T-helper 1 cell (primary cell): ENCODE measurements around the gene PRKCSH.
"Not testable (repeated sequence)": the region's sequence is repeated elsewhere in the genome, so short reads cannot be mapped to it uniquely, and the experiment has no call there.

Experiments
- DNase-seq, 5 donors: peaks; one replicate each; pipeline ENCODE4 v3.0.0-alpha.2; 2012 to 2020
- total RNA-seq, 4 donors: gene quantifications; one replicate each; lab custom pipeline; 2026; lab: John Stamatoyannopoulos, UW

PRKCSH gene, protein sequence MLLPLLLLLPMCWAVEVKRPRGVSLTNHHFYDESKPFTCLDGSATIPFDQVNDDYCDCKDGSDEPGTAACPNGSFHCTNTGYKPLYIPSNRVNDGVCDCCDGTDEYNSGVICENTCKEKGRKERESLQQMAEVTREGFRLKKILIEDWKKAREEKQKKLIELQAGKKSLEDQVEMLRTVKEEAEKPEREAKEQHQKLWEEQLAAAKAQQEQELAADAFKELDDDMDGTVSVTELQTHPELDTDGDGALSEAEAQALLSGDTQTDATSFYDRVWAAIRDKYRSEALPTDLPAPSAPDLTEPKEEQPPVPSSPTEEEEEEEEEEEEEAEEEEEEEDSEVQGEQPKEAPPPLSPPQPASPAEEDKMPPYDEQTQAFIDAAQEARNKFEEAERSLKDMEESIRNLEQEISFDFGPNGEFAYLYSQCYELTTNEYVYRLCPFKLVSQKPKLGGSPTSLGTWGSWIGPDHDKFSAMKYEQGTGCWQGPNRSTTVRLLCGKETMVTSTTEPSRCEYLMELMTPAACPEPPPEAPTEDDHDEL
- 115 to 152 (median 139) reads per million in 4 donors for total RNA-seq

DNA sequence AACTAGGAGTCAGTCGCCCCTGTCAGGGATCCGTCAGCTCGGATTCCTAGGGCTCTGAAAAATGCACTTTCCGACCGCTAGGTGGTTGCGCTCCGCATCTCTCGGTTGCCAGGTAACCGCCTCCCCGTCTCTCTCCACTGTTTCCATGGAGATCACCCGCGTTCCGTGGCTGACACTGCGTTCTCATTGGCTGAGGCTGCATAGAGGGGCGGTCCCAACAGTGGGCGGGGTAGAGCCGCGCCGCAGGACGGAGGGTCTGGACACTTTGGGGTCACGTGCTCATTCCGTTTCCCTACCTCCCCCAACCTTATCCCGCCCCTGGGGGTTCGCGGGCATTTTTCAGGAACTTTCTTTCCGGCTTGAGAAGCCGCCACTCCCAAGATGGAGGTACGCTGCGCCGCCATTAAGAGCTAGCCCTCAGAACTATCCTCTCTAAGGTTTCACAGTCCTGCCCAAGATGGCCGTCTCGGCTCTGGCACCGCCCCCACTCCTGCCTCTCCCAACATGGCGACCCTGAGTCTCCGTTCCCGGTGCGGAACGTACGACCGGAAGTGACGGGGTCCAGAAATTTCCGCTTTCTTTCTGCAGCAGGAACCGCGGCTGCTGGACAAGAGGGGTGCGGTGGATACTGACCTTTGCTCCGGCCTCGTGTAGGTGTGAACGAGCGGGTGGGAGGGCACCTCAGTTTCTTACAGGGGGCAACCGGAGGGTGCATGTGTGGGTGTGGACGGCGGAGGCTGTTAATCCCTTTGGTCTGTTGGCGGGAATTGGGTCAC lies at the start of gene PRKCSH, which contains the start of gene ODAD3:
Gene PRKCSH (plus strand): TSS at position 579 of the 776 bp plus-strand sequence. CDS start 483 bp downstream, outside the sequence.
Gene ODAD3 (minus strand): TSS at position 65 of the 776 bp plus-strand sequence. CDS start 105 bp downstream, outside the sequence.
- peak; percentile 93 to 99 (median 97) for DNase-seq

- DNase-seq, result no peak
These were observed 48.0 kb upstream of the PRKCSH start for GRCh38 chr19:11387162-11388034.

GRCh38 chr19:11390359-11390758 lies 45.1 kb upstream of the PRKCSH start:
- DNase-seq, result no peak

GRCh38 chr19:11390933-11391680 lies 44.3 kb upstream of the PRKCSH start:
- DNase-seq, result no peak

DNA sequence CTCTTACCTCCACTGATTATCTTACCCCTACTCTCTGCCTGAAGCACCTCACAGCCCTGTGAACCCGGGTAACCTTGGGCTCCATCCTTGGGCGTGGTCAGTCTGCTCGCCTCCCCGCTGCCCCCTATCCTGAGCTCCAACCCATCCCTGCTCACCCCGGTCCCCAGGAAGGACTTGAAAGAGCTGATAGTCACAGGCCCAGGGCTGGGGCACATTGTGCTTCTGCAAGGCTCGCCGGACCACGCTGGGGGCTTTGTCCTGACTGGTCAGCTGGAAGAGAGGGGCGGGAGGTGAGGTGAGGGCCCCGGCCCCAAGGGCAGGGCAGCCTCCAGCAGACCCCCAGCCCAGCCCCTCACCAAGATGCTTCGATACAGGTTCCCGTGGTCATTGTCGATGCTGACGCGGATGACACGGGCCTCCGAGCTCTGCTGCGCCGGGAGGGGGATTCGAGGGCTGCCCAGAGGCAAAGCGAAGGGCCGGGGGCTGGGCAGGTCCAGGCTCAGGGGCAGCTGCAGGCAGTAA lies 38.3 kb upstream of the PRKCSH start:
- no peak for DNase-seq

DNA sequence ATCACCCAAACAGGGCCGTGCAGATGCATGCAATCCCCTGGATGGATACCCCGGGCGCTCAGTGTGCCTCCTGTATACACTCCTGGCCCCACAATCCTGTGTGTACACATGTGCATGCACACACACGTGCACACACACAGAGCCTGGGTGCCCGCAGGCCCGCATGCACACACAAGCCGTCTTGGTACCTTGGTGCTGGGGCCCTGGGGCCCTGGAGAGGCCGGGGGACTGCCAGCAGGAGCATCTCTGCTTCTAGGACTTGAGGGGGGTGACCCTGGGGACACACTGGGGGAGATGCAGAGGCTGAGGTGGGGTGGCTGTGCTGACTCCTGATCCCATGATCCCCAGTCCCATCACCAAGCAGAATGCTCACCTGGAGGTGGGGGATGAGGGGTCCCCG lies 35.8 kb upstream of the PRKCSH start:
- no peak for DNase-seq

GRCh38 chr19:11400798-11401197 lies 34.6 kb upstream of the PRKCSH start:
- no peak for DNase-seq

- no peak for DNase-seq
These were observed 33.5 kb upstream of the PRKCSH start for GRCh38 chr19:11401808-11402543.

- DNase-seq, result no peak
These were observed 30.7 kb upstream of the PRKCSH start for GRCh38 chr19:11404588-11405222.

DNA sequence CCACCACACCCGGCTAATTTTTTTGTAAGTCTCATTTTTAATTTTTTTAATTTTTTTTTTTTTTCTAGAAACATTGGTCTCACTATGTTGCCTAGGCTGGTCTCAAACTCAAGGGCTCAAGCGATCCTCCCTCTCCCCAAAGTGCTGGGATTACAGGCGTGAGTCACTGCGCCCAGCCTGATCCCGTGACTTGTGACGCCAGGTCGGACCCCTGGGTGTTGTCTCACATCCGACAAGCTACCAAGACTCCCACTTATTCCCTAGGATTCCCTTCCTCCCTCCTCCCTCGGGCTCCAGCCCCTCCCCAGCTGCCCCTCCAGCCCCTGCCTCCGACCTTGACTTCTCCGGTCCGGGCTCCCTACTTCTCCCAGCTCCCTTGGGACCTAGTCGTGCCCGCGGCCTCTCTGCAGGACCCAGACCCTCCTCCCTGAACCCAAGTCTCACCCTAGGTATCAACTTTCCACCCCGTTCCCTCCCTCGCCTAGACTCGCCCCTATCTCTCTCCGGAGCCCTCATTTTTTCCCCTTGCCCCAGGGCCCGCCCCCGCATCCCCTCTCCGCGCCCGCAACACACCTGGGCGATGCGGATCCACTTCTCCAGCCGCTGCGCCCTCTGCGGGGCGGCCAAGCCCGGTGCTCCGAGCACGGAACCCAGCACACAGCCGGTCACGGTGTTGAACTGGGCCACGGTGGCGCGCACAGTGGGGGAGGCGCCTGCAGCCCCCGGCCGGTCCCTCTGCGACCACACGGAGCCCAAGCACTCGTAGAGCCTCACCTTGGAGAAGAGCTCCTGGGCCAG lies 29.4 kb upstream of the PRKCSH start:
- no peak for DNase-seq

- not testable (repeated sequence) for DNase-seq
These were observed 28.7 kb upstream of the PRKCSH start for GRCh38 chr19:11406703-11407236.

- DNase-seq, result no peak
These were observed 26.8 kb upstream of the PRKCSH start for GRCh38 chr19:11408591-11408990.

GRCh38 chr19:11410682-11411081 lies 24.8 kb upstream of the PRKCSH start:
- DNase-seq, result no peak

DNA sequence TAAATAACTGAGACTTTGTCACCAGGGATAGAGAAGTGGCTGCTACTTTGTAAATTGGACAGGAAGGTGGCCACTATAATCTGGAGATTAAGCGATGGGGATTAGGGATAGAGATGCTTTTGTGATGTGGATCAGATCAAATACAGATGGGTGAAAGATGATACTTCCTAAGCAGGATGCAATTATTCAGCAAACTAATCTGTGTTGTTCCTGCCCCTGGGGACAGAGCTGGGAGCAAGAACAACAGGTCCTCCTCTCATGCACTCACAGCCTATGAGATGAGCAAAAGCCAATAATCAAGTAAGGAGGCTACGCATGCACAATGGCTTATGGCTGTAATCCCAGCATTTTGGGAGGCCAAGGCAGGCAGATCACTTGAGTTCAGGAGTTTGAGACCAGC lies 20.9 kb upstream of the PRKCSH start:
- no peak for DNase-seq

- DNase-seq, result no peak
These were observed 18.9 kb upstream of the PRKCSH start for GRCh38 chr19:11416346-11417052.

- DNase-seq, result no peak
These were observed 17.3 kb upstream of the PRKCSH start for GRCh38 chr19:11418094-11418548.

DNA sequence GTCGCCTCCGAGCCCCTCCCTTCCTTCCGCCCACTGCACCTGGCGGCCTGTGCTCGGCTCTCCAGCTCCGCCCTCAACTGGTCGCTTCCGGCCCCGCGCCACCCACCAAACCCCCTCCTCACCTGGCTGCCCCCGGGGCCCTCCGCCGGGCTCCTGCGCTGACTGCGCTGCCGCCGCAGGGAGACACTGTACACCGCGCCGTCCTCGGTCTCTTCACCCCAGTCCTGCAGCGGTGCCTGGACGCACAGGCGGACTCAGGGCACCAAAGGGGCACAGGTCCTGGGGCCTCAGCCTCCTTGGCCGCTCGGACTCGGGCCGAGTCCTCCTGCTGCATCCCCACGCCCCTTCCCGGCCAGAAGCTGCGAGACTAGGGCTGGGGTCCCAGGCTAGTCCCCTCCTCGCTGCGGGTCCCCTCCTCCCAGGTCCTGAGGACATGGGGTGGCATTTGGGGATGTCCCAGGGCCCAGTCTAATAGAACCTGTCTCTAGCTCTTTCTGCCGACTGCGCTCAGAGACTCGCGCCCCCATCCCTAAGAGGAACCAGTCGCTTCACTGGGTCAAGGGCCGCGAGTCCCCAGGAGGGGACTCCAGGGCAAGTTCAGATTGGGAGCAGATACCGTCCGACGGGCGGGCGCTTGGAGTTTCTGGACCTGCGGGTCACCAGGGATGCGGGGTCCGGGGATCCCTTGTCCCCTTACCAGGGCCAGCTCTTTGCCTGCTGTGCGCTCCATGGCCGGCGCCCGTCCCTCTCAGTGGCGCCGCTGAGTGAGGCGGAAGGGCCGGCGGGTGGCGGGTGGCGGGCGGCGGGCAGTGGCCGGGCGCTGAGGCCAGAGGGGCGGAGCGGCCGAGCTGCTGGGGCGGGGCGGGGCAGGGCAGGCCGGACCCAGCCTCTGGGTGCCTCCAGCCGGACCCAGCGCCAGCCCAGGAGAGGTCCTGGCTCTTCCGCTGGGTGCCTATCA lies 16.6 kb upstream of the PRKCSH start, which contains the start of gene RGL3:
Gene RGL3 (minus strand): TSS at position 766 of the 958 bp plus-strand sequence. CDS start 36 bp downstream, at position 730.
- no peak for DNase-seq
